ENCODE measurements around the gene CRTC3.

DNA sequence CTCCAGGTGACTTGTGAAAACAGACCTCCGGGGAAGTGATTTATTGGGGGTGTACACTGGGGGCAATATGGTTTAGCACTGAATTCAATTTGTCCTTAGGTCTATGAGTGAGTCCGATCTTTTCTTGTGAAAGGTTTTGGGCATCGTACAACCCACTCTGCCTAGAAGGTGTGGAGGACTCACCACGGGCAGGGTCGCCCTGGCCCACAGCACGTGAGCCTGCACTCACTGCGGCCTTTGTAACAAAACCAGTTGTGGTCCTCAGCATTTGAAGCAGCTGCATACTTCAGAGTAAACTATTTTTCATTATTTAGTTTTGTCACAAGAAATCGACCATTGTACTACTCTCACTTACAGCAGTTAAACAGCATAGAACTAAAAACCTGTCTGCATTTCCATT lies 114.8 kb downstream of the CRTC3 start:
- TF ChIP-seq CTCF (IDR thresholded peaks at IDR 0.05; ENCODE audit: low read depth, low read length) (no peak), MAX (IDR thresholded peaks at IDR 0.05; ENCODE audit: low read depth, low read length) (no peak)

All from NB4 (cell line).